Activated T-helper 9 cell treated with anti-CD3 and anti-CD28 coated beads, Interleukin-2, amount 50 U/mL, for 16 hours (primary cell): ENCODE results near the gene GABRG3.
"Not testable (repeated sequence)": the region's sequence is repeated elsewhere in the genome, so short reads cannot be mapped to it uniquely, and the experiment has no call there.

Experiments
- DNase-seq: peaks from one replicate; pipeline ENCODE4 v3.0.0-alpha.2; 2020; ENCODE audit warnings: low read depth

GABRG3 gene

DNA sequence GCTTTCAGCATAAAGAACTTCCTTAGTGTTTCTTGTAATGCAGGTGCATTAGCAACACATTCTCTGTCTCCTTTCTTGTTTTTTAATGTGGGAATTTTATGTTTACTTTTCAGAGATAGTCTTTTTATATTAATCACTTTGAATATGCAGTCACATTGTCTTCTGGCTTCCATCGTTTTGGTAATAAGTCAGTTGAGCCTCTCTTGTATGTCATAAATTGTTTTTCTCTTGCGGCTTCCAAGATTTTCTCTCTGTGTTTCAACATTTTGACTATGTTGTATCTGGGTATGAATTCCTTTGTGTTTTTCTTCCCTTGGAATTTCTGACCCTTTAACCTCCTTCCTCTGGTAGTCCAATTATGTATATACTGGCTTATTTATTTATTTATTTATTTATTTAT lies 25.3 kb downstream of the GABRG3 start:
- DNase-seq = no peak

GRCh38 chr15:27003003-27003402 lies 32.0 kb downstream of the GABRG3 start:
- DNase-seq = not testable (repeated sequence)

- DNase-seq = not testable (repeated sequence)
Measured at GRCh38 chr15:27004226-27004625, 33.2 kb downstream of the GABRG3 start.

GRCh38 chr15:27017168-27017809 lies 46.3 kb downstream of the GABRG3 start:
- no peak for DNase-seq

GRCh38 chr15:27019687-27020086 lies 48.7 kb downstream of the GABRG3 start:
- no peak for DNase-seq

GRCh38 chr15:27025481-27025966 lies 54.5 kb downstream of the GABRG3 start:
- DNase-seq = no peak

GRCh38 chr15:27027229-27027628 lies 56.2 kb downstream of the GABRG3 start:
- no peak for DNase-seq

DNA sequence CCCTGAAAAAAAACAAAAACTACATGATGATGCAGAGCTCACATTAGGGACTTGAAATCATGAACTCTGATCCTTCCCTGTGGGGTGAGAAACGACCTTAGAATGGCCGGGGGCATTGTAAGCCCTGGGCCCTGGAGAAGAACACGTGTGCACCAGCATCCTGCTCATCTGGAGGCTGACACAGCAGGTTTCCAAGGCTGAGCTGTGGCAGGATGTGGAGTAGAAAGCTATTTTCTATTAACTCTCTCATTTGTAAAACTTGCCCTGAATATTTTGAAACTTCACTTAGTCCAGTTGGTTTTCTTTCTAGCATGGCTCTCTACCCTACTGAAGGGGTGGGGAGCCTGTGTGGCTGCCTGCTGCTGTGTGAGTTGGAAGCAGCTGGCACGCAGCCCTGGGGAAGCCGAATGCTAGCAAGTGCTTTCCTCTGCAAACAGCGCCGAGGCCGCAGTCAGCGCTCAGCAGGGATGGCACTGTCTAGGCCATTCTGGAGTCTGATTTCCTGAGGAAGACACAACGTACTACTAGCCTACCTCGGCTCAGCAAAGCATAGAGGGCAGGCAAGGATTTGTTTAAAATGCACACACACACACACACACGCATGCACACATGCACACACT lies 58.0 kb downstream of the GABRG3 start:
- DNase-seq = no peak

GRCh38 chr15:27036210-27036609 lies 65.2 kb downstream of the GABRG3 start:
- no peak for DNase-seq

DNA sequence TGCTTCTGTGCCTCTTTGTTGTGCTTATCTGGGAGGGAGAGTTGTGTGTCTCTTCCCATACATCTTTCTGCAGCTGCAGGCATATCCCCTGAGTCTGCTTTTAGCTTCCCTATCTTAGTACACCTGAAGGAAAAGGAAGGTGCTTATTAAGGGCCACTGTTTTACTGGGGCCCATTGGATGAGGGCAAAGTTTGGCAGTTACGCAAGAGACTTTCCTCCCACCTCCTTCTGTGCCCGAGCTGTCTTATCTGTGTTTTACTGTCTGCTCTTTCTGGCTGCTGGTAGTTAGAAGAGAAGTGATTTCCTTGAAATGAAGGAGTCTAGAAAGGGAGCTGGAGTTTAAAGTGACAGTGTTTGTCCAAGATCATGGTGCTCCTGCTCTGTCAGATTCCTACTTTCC lies 66.5 kb downstream of the GABRG3 start:
- no peak for DNase-seq

- DNase-seq = no peak
Measured at GRCh38 chr15:27039152-27039551, 68.2 kb downstream of the GABRG3 start.

GRCh38 chr15:27042230-27042629 lies 71.2 kb downstream of the GABRG3 start:
- no peak for DNase-seq

DNA sequence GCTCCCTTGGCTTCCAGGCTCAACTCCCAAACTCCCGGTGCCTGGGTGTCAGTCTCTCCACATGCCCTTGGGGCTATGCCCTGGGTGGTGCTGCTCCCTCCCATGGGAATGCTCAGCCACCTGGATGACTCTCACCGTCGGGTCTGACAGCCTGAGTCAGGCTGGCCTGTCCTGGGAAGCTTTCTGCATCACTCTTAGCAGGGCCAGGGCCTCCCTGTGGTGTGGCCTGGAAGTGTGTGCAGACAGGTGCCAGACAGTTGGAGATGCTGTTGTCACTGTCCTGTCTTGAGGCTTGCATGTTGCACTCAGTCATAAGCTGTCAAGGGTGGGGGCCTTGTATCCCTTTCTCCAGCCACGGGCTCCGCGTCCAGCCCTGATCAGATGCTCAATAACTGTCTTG lies 71.7 kb downstream of the GABRG3 start:
- DNase-seq = no peak

DNA sequence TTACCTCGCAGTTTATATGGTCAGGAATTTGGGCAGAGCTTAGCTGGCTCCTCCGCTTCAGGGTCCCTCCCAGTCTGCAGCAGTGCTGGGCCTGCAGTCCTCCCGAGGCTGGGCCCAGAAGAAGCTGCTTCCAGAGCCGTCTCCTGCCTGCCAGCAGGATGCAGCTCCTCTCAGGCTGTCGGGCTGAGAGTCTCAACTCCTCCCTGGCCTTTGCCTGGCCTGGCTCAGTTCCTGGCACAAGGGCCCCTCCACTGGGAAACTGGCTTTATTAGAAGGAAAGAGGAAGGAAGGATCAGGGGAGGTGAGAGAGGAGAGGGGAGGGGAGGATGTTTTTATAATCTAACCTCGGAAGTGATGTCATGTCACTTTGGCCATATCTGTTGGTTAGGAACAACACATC lies 72.8 kb downstream of the GABRG3 start:
- no peak for DNase-seq

- DNase-seq = no peak
Measured at GRCh38 chr15:27045796-27046195, 74.8 kb downstream of the GABRG3 start.

DNA sequence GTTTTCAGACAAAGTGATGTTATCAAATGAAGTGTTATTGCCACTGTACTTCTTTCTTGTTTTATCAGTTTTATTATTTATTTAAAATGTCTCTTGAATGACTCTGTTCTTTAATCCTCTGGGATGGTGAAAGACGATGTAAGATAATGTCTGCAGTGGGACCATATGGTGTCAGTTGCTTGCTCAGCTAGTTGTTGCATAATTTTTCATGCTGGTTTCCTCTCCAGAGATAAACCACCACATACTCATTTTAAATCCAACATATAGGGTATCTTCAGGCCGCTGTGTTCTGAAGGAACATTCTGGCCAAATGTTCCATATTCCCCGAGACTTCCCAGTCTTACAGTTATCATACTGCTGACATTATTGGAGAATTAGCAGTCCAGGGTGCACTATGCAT lies 75.9 kb downstream of the GABRG3 start:
- no peak for DNase-seq

GRCh38 chr15:27050163-27050562 lies 79.2 kb downstream of the GABRG3 start:
- no peak for DNase-seq

DNA sequence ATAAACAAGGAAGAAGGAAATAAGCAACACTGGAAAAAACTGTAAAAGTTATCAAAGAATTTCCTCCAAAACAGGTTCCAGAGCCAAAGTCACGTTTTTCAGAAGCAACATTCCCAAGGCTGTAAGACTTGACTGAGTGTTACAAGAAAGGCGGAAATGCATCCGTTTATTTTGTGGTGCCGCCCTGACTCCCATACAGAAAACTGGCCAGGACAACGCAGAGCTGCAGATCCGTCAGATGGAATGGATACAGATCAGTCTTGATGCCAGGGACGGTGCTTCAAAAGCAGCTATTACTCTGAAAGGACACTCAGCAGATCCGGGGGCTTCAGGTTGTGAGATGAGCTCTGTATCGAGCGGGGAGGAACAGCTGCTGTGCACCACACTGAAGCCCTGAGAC lies 83.4 kb downstream of the GABRG3 start:
- DNase-seq = no peak

DNA sequence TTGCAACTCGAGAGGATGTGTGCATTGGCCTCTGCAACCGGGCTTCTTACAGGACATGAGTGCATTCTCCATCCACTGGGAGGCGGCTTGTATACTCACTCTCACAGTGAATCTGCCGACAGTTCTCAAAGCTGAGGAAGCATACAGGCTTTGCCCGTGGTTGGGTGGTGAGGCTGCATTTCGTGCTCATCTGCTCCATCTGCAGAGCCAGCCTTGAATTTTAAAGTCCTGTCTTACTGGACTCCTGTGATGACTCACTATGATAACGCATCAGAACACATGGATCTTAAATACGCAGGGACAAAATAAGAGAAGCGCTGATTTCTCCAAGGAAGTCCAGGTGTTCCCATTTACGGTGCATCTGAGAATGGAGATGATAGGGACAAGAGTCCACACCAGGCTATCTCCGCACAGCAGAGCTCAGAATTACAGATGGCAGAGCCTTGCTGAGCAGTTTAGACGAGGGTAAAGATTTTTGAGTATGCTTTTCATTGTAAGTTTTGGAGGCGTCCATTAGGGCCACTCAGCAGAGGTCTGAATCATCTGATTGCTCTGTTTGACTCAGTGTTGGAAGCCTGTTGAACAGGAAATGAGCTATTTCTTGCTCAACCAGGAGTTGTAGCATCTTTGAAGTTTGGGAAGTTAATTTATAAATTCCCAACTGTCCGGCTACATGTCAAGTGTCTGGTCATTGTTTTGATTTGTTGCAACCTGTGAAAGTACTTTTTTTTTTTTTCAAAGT lies 87.1 kb downstream of the GABRG3 start:
- no peak for DNase-seq

DNA sequence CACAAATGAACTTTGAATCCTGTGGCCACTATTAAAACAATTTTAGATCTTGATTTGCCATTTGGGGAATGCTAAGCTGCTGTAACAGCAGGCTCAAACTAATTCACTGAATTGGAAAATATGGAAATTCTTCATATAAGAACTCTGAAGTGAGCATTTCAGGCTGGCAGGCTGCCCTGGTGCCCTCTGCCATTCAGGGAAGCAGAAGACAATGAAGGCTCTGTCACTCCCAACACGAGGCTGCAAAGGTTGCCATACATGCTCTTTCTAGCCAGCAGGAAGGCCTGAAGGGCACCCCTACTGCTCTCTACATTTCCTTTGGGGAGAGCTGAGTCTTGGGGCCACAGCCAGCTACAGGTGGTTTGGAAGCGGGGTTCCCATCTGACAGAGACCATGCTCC lies 88.0 kb downstream of the GABRG3 start:
- no peak for DNase-seq

- no peak for DNase-seq
Measured at GRCh38 chr15:27059610-27060202, 88.7 kb downstream of the GABRG3 start.

DNA sequence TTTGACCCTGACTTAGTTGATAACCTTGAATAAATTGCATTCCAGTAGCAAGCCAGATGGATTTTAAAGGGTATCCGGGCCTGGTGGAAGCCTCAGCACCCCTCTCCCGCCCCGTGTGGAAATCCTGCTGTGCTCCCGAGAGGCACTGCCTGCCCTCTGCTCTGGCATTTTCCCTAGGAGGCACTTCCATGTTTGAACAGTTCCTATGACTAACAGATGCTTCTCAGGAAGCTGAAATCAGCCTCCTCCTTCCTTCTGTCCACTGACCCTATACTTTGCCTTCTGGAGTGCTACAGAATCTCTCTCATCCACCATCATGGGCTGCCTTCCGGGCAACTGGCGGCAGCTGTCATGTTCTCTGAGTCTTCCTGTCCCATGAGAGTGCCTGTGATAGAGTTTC lies 90.8 kb downstream of the GABRG3 start:
- no peak for DNase-seq

- no peak for DNase-seq
Measured at GRCh38 chr15:27062951-27063350, 92.0 kb downstream of the GABRG3 start.
